HepG2 (cell line): ENCODE measurements around the gene KCNQ2. TPM values are rescaled to one million over a fixed set of nuclear protein-coding genes. Genes with fewer than 3 reads are reported as not detected.
A peak's percentile ranks its signal among the peaks of the same experiment; 100 is the strongest.

ENCODE experiments used
- ATF1 ChIP-seq: IDR thresholded peaks from 2 replicates; pipeline ENCODE4 v1.6.1; 2016; ENCODE audit warnings: mild to moderate bottlenecking, control low read depth
- CTCF ChIP-seq: sonication (generic); formaldehyde crosslinking; IDR thresholded peaks from 2 replicates; pipeline ENCODE4 v1.5.0; 2020; ENCODE audit warnings: mild to moderate bottlenecking, missing genetic modification reagents, moderate library complexity
- EED ChIP-seq: sonication (generic); formaldehyde crosslinking; IDR thresholded peaks from 2 replicates; pipeline ENCODE4 v1.5.0; 2020; ENCODE audit warnings: mild to moderate bottlenecking, missing genetic modification reagents
- HNF1A ChIP-seq, 2 experiments: sonication (generic) in 1 of 2; formaldehyde crosslinking in 1 of 2; IDR thresholded peaks; 2 replicates each; pipeline versions ENCODE4 v1.4.0 to v1.6.1; 2016 to 2020; ENCODE audit warnings: borderline replicate concordance in 1 of 2, low read depth in 1 of 2, mild to moderate bottlenecking in 1 of 2, missing genetic modification reagents in 1 of 2
- RAD51 ChIP-seq: fragments of 450-650 bp; IDR thresholded peaks from 2 replicates; pipeline ENCODE4 v1.6.1; 2016; ENCODE audit warnings: borderline replicate concordance
- RBAK ChIP-seq: sonication (generic); formaldehyde crosslinking; IDR thresholded peaks from 2 replicates; pipeline ENCODE4 v1.5.1; 2020; ENCODE audit warnings: mild to moderate bottlenecking, missing genetic modification reagents
- ZNF574 ChIP-seq: sonication (generic); formaldehyde crosslinking; IDR thresholded peaks from 2 replicates; pipeline ENCODE4 v1.4.0; 2020; ENCODE audit warnings: missing genetic modification reagents
- ZNF577 ChIP-seq: sonication (generic); formaldehyde crosslinking; IDR thresholded peaks from 2 replicates; pipeline ENCODE4 v1.4.0; 2020; ENCODE audit warnings: mild to moderate bottlenecking, low read depth, missing genetic modification reagents, borderline replicate concordance
- ZNF609 ChIP-seq: sonication (generic); formaldehyde crosslinking; IDR thresholded peaks from 2 replicates; pipeline ENCODE4 v1.4.0; 2020; ENCODE audit warnings: mild to moderate bottlenecking, missing genetic modification reagents, borderline replicate concordance
- ZNF7 ChIP-seq: IDR thresholded peaks from 2 replicates; pipeline ENCODE4 v1.6.1; 2016; ENCODE audit warnings: missing biosample characterization, missing genetic modification reagents
- polyA plus RNA-seq, 8 experiments: library from polyadenylated mRNA; depleted of rRNA in 3 of 8; stranded (reverse) in 7 of 8; unstranded in 1 of 8; fragments of >200 nt; fragmentation: Illumina TruSeq in 4 of 8; extraction: Trizol in 4 of 8; gene quantifications; 2 replicates each; pipeline versions ENCODE4 v1.2.1 to v1.2.3, GENCODE V29; 2011 to 2016; ENCODE audit warnings: low read depth in 4 of 8, missing spikeins in 1 of 8, mixed read lengths in 1 of 8; ENCODE audit not compliant: insufficient read depth in 1 of 8
- total RNA-seq, 5 experiments: library from RNA; depleted of rRNA; stranded (reverse); fragments of >200 nt; fragmentation: Illumina TruSeq; extraction: Trizol; gene quantifications; 2 replicates each; pipeline ENCODE4 v1.2.3, GENCODE V29; 2016; ENCODE audit warnings: low read depth in 1 of 5

Gene KCNQ2
- total and polyA plus RNA-seq, 2 of the 13 experiments (the other 11 are each of a cell fraction or from before 2014, with no cell fraction given) = not detected

GRCh38 chr20:63363013-63363957 is 109.2 kb downstream of the KCNQ2 start (continued):
- no peak for TF ChIP-seq ZNF577 (CRISPR knock-in tag)
- peak; percentile 17; the same call in 1 of the 2 replicates for TF ChIP-seq ZNF574 (CRISPR knock-in tag)
- no peak for TF ChIP-seq RAD51
- peak; percentile 73 for TF ChIP-seq RBAK (CRISPR knock-in tag)
- peak; percentile 39; the same call in 1 of the 2 replicates for TF ChIP-seq ZNF609 (CRISPR knock-in tag)
- TF ChIP-seq EED (CRISPR knock-in tag) = peak; percentile 81; the same call in 1 of the 2 replicates
- TF ChIP-seq ZNF7 (CRISPR knock-in tag) = no peak
- peak; percentile 32; the same call in 1 of the 2 replicates for TF ChIP-seq CTCF (CRISPR knock-in tag)
- no peak for TF ChIP-seq ATF1
- 0 out of 2 replicates have a peak, but pooled peaks have one; percentile 7 for TF ChIP-seq HNF1A (IDR thresholded peaks at IDR 0.05; ENCODE audit: low read depth)
- no peak for TF ChIP-seq HNF1A (CRISPR knock-in tag; IDR thresholded peaks at IDR 0.05; ENCODE audit: borderline replicate concordance)
